C4-2B (cell line): ENCODE measurements around the gene INPP5B.

ENCODE experiments used
- H3K27ac ChIP-seq: fragments of 450-650 bp; 2 replicates; pipeline ENCODE4 v1.5.1; 2017
- ZFX ChIP-seq: fragments of 450-650 bp; IDR thresholded peaks from 2 replicates; pipeline ENCODE4 v1.6.1; 2017
- TF ChIP-seq, protein P1 (sequence below): fragments of 450-650 bp; conservative IDR thresholded peaks from 2 replicates; pipeline ENCODE4 v1.5.1; 2017; ENCODE audit warnings: mild to moderate bottlenecking

INPP5B gene

DNA sequence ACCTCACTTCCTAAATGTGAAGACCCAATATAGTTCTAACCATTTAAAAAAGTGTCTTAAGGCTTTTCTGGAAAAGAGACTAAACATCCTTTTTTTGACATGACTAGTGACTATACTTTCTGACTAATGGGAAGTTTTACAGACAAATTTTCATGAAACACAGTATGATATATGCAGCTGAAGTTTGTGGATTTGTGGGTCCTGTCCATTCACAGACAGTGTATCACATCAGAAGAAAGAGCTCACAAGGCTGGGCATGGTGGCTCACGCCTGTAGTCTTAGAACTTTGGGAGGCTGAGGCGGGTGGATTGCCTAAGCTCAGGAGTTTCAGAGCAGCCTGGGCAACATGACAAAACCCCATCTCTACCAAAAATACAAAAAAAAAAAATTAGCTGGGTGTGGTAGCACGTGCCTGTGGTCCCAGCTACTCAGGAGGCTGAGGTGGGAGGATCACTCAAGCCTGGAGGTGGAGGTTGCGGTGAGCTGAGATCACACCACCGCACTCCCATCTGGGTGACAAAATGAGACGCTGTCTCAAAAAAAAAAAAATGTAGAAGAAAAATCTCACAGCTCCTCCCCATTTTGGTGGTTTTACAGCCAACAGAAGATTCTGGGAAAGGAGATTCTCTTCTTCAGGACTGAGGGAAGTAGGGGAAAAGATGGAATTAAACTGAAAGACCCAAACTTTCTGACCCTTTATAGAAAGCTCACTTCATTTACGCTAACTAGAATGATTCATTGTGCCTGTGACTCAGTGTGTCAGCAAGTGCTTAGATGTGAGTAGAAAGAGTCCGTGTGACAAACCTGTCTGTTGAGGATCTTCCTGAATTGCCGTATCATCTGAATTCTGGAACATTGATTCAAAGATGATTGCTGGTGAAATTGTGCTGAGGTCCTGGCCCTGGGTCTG lies 123.7 kb downstream of the INPP5B start:
- H3K27ac ChIP-seq, result no peak overlapping the region
- TF ChIP-seq, protein P1, sequence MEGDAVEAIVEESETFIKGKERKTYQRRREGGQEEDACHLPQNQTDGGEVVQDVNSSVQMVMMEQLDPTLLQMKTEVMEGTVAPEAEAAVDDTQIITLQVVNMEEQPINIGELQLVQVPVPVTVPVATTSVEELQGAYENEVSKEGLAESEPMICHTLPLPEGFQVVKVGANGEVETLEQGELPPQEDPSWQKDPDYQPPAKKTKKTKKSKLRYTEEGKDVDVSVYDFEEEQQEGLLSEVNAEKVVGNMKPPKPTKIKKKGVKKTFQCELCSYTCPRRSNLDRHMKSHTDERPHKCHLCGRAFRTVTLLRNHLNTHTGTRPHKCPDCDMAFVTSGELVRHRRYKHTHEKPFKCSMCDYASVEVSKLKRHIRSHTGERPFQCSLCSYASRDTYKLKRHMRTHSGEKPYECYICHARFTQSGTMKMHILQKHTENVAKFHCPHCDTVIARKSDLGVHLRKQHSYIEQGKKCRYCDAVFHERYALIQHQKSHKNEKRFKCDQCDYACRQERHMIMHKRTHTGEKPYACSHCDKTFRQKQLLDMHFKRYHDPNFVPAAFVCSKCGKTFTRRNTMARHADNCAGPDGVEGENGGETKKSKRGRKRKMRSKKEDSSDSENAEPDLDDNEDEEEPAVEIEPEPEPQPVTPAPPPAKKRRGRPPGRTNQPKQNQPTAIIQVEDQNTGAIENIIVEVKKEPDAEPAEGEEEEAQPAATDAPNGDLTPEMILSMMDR, result no peak
- no peak for TF ChIP-seq ZFX

DNA sequence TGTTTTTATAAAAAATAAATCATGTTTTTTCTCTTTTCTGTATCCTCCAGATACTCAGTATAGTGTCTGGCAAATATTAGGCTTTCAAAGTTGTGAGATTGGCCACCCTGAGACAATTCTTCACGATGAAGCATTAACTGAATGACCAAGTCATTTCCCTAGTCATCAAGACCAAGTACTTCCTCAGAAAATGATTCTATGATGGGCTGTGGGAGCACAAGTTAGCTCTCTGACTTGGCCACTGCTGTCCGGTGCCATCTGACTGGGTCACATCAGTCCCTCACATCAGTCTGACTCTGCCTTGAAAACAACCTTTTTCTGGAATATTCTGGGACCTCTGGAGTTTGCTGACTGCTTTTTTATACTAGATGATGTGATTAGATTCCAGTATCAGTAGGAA lies 125.4 kb downstream of the INPP5B start:
- no peak for TF ChIP-seq ZFX

DNA sequence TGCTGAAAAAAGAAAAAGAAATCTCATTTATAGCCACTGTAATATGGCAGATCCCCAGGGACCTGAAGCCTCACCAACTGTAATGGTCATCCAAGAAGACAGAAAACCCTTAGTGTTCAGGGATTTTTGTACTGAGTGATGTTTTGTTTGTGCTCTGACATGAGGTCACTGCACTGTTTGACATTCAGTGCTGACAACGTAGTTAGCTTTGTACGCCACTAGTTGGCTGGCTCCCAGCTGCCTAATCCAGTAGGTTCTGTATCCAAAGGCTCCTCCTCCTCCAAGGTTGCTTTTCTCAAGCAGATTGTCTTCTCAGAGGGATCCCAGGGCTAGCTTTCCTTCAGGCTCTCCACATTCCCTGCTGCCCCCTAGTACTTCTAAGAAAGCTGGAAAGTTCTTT lies 129.4 kb downstream of the INPP5B start:
- H3K27ac ChIP-seq, result no peak overlapping the region; the same call in 1 of the 2 replicates
- TF ChIP-seq, protein P1, result no peak
- TF ChIP-seq ZFX, result no peak

More for the DNA sequence above, 125.4 kb downstream of the INPP5B start:
- no peak overlapping the region for H3K27ac ChIP-seq

DNA sequence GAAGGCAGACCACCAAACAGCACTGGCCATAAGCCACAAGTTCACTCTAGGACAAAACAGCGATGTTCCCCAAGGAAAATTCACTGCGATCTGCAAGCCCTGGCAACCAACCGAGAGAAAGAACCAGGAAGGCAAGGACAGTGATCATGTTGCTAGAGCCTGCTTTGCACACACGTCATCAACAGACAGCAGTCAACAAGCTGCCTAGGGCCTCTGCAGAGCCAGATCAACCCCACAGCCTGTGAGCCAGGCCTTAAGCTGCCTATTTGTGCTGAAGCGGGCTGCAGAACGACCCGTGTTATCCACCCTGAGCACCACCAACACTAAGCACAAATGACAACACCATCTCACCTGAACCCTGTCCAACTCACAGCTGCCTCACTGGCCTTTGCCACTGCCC lies 132.6 kb downstream of the INPP5B start:
- TF ChIP-seq, protein P1, result no peak
- TF ChIP-seq ZFX, result no peak
- H3K27ac ChIP-seq, result no peak overlapping the region

DNA sequence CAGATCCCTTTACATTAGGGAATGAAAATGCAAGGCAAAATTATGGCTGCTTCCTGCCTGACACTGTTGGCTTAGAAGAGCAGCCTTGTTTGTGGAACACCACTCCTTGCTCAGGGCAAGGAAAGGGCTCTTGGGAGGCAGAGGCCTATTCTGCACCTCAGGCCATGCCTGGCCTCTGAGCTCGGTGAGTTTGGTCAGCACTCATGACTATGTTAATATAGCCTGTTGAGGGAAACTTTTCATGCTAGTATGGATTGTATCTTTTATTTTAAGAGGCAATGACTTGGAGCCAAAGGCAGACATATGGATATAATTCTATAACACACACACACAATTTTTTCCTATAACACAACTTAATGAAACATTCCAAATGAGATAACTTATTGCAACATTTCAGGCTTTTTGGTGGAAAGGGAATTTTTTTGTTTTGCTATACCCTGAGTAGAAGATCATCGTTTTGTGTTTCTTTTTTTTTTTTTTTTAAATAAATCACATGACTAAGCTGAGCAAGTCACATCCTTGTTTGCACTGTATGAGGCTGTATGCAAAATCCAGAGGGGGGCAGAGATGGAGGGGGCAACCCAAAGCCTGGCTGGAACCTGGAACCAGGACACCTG lies 133.2 kb downstream of the INPP5B start:
- TF ChIP-seq, protein P1, result no peak
- no peak for TF ChIP-seq ZFX

DNA sequence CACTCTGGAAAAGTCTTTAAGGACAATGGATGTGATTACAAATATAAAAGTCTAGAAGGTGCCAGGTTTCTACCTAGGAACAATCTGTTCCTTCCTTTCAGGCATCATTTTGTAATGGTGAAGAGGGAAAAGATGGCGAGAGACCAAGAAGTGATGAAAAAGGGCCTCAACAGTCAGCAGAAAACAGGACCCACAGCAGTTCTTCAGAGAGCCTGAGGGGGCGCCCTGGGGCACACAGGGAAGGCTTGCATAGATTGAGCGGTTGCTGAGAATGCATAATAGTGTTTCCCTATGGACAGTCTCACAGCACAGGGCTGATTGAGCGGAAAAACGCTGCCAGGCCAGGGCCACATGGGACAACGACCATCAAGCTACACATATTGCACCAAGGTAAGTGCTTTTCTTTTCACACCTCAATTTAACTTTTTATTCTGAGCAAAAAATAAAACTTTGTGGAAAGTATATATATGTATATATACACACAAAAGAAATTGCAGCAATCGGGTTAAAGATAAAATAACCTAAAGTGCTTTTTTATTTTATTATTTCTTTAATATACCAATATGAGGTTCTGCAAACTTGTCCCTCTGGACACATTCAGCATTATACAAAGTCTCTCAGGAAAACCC lies 135.7 kb downstream of the INPP5B start:
- H3K27ac ChIP-seq, result no peak overlapping the region
- TF ChIP-seq, protein P1, result peak; percentile 96
- TF ChIP-seq ZFX, result no peak

More for the DNA sequence above, 133.2 kb downstream of the INPP5B start:
- no peak overlapping the region for H3K27ac ChIP-seq
